ENCODE results near the gene STATH. TPM values are rescaled to one million over a fixed set of nuclear protein-coding genes. Genes with fewer than 3 reads are reported as not detected.

STATH gene
- total and polyA plus RNA-seq, 2 of the 8 experiments (the other 6 are each of a cell fraction or from before 2014, with no cell fraction given): not detected

DNA sequence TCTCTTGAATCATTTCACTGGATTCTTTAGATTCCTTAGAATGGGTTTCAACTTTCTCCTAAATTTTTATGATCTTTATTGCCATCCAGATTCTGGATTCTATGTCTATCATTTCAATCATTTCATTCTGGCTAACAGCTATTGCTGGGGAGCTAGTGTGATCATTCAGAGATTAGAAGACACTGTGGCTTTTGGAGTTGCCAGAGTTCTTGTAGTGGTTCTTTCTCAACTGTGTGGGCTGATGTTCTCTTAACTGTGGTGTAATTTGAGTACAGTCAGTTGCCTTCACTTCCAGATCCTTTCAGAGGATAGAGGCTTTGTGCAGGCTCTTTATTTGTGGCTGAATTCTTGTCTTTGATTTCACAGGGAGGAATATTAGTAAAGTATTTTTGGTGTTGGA is 18.2 kb upstream of the STATH start:
- H3K79me2 ChIP-seq (ENCODE audit: control insufficient read depth in 1 of 2, insufficient read depth in 2 of 2, low read length in 2 of 2): no peaks in the 10 kb centered on the region
- no peak overlapping the region for H4K8ac ChIP-seq (ENCODE audit: extremely low read depth, insufficient read depth, low read length)
- H3K4me1 ChIP-seq (replicated peaks in 1 of 4; ENCODE audit: control insufficient read depth in 3 of 4, insufficient read depth in 4 of 4, low read length in 3 of 4): no peaks in the 10 kb centered on the region
- H4K20me1 ChIP-seq (replicated peaks in 1 of 2; ENCODE audit: control insufficient read depth in 1 of 2, insufficient read depth in 2 of 2, low read length in 2 of 2): no peaks in the 10 kb centered on the region
- no peak overlapping the region for H3K9ac ChIP-seq (replicated peaks in 1 of 4; ENCODE audit: extremely low read depth in 1 of 4, low read depth in 3 of 4, low read length in 3 of 4)
- H2BK12ac ChIP-seq (ENCODE audit: low read depth, low read length): no peak overlapping the region
- TF ChIP-seq JUN (IDR thresholded peaks at IDR 0.05; ENCODE audit: low read depth, low read length) (no peak), ATF3 (IDR thresholded peaks at IDR 0.05; ENCODE audit: insufficient read depth, low read depth, low read length) (no peak), SP2 (IDR thresholded peaks at IDR 0.05; ENCODE audit: low read length) (no peak), SIRT6 (IDR thresholded peaks at IDR 0.05; ENCODE audit: low read length) (no peak), SIX5 (IDR thresholded peaks at IDR 0.05; ENCODE audit: low read depth, low read length) (no peak), RAD21 (IDR thresholded peaks at IDR 0.05 in 1 of 2, conservative IDR thresholded peaks at IDR 0.05 in 1 of 2; ENCODE audit: low read depth in 2 of 2, low read length in 2 of 2) (no peak), SIN3A (conservative IDR thresholded peaks at IDR 0.05 in 1 of 2, IDR thresholded peaks at IDR 0.05 in 1 of 2; ENCODE audit: low read depth in 1 of 2, low read length in 2 of 2) (no peak), FOSL1 (IDR thresholded peaks at IDR 0.05; ENCODE audit: insufficient read depth, low read depth, low read length) (no peak), PHF8 (conservative IDR thresholded peaks at IDR 0.05; ENCODE audit: low read depth, low read length) (no peak), EGR1 (IDR thresholded peaks at IDR 0.05; ENCODE audit: borderline replicate concordance, low read depth, low read length) (no peak), YY1 (IDR thresholded peaks at IDR 0.05; ENCODE audit: low read depth, low read length) (no peak), SAP30 (IDR thresholded peaks at IDR 0.05; ENCODE audit: insufficient read depth, insufficient replicate concordance, low read length) (no peak)
- H4K5ac ChIP-seq (ENCODE audit: insufficient read length, low read depth, low read length): no peak overlapping the region
- DNase-seq (ENCODE audit: low read depth in 1 of 2, low spot score in 2 of 2) (no peak), FAIRE-seq (no peak)
- H3K14ac ChIP-seq (ENCODE audit: insufficient read length): no peak overlapping the region
- H3K79me1 ChIP-seq (ENCODE audit: low read depth, low read length): no peaks in the 10 kb centered on the region
- no peak overlapping the region for H3K4ac ChIP-seq (replicated peaks; ENCODE audit: insufficient read length, low read depth, low read length)
- no peak overlapping the region for H2BK15ac ChIP-seq (ENCODE audit: low read length)
- no peak overlapping the region for H3K18ac ChIP-seq (ENCODE audit: extremely low read depth, low read length)
- no peaks in the 10 kb centered on the region for H3K9me3 ChIP-seq (ENCODE audit: insufficient read depth in 2 of 2, low read depth in 1 of 2, low read length in 1 of 2)
- H3K27me3 ChIP-seq (replicated peaks in 1 of 4; ENCODE audit: control insufficient read depth in 3 of 4, extremely low read depth in 1 of 4, insufficient read depth in 3 of 4, low read length in 3 of 4): no peaks in the 10 kb centered on the region
- H4K91ac ChIP-seq (replicated peaks; ENCODE audit: insufficient read length, low read length): no peak overlapping the region
- ChIA-PET CTCF (ENCODE audit: partially characterized antibody) (interaction anchor here (1.1 kb wide), 1 partner anchor 18 kb away, joined by 3 read pairs; no protein-coding TSS in a partner anchor), POLR2A (ENCODE audit: partially characterized antibody) (no interaction called here)
- H2AK5ac ChIP-seq (ENCODE audit: low read depth, low read length): no peak overlapping the region
- no peak overlapping the region for H3K4me3 ChIP-seq (ENCODE audit: extremely low read depth in 1 of 4, insufficient read depth in 2 of 4, low read depth in 3 of 4, low read length in 4 of 4)
- H2BK5ac ChIP-seq (ENCODE audit: low read depth, low read length): no peak overlapping the region
- no peak overlapping the region for H3K56ac ChIP-seq (replicated peaks; ENCODE audit: insufficient read length, low read depth, low read length)
- H3K36me3 ChIP-seq (ENCODE audit: control insufficient read depth in 2 of 4, insufficient read depth in 4 of 4, low read length in 3 of 4): no peaks in the 10 kb centered on the region
- H3K23me2 ChIP-seq (ENCODE audit: low read depth, low read length): no peaks in the 10 kb centered on the region
- H3K27ac ChIP-seq (ENCODE audit: low read depth, low read length): no peak overlapping the region
- H3K23ac ChIP-seq (ENCODE audit: insufficient read length): no peak overlapping the region
- H2BK20ac ChIP-seq (ENCODE audit: low read length): no peak overlapping the region
- no peak overlapping the region for H2BK120ac ChIP-seq (replicated peaks; ENCODE audit: low read depth, low read length)
- no peak overlapping the region for H3K4me2 ChIP-seq (ENCODE audit: insufficient read depth in 1 of 2, low read depth in 2 of 2, low read length in 2 of 2)
- 0 out of 2 replicates have a peak overlapping the region, but pooled peaks have one; percentile 10 for H2AFZ ChIP-seq (ENCODE audit: low read length)
